ENCODE measurements around the gene GADD45B.

GRCh38 chr19:2483084-2483483 lies 7.2 kb downstream of the GADD45B start:
- TF ChIP-seq CTCF (IDR thresholded peaks at IDR 0.05) (no peak), POLR2A (IDR thresholded peaks at IDR 0.05) (no peak)

Data from tibial nerve (tissue), 3 donors.